HTERT RPE-1 (cell line): ENCODE data around the gene FNBP1.
"Not testable (repeated sequence)": the region's sequence is repeated elsewhere in the genome, so short reads cannot be mapped to it uniquely, and the experiment has no call there.

Experiments
- in situ Hi-C: fragments of 300-500 bp; cut with MboI; formaldehyde crosslinking; loops from 4 replicates; pipeline ENCODE4 v1.14.3; 2020; ENCODE audit warnings: low sequenced_read_pairs

FNBP1 gene

GRCh38 chr9:129962889-129963703 lies 79.9 kb downstream of the FNBP1 start:
- in situ Hi-C loops, result no loop called here

- in situ Hi-C loops, result no loop called here
Measured at GRCh38 chr9:129962451-129962864, 80.5 kb downstream of the FNBP1 start.

DNA sequence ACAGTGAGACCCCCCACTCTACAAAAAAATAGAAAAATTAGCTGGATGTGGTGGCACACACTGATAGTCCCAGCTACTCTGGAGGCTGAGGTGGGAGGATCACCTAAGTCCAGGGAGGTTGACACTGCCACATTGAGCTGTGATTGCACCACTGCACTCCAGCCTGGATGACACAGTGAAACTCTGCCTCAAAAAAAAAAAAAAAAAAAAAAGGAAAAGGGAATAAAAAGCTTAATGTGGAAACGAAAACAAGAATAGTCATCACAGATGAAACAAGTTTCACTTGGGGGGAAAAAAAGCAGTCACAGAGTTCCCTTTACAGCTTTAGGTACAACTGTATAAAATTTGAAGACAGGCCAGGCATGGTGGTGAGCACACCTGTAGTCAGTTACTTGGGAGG lies 84.2 kb downstream of the FNBP1 start:
- in situ Hi-C loops, result no loop called here

DNA sequence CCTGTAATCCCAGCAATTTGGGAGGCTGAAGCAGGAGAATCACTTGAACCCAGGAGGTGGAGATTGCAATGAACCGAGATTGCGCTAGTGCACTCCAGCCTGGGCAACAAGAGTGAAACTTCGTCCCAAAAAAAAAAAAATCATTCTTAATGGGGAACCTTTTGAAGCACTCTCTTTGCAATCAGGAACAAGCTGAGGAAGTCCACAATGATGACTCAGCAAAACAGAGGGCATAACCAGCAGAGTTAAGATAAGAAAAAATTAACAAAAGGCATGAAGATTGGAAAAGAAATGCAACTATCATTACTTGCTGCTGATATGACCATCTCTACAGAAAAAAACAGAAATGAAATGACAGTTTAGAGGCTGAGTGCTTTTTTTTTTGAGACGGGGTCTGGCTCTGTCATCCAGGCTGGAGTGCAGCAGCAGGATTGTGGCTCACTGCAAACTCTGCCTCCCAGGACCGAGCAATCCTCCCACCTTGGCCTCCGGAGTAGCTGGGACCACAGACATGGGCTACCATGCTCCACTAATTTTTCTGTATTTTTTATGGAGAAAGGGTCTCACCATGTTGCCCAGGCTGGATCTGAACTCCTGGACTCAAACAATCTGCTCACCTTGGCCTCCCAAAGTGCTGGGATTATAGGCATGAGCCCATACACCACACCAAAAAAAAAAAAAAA lies 88.0 kb downstream of the FNBP1 start:
- in situ Hi-C loops, result no loop called here

DNA sequence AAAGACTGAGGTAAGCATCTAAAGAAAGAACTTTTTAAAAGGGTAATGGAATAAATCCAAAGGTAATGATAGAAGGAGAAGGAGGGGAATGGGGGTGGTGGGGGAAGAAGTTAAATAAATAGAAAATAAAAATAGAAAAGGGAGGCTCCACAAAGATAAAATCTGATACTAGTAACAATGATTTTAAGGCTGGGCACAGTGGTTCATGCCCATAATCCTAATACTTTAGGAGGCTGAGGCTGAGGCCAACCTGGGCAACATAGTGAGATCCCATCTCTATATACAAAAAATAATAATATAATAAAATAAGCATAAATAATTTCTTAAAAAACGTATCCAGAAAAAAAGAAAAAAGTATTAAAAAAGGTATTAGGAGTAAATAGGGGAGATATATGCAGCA lies 89.3 kb downstream of the FNBP1 start:
- in situ Hi-C loops, result no loop called here

DNA sequence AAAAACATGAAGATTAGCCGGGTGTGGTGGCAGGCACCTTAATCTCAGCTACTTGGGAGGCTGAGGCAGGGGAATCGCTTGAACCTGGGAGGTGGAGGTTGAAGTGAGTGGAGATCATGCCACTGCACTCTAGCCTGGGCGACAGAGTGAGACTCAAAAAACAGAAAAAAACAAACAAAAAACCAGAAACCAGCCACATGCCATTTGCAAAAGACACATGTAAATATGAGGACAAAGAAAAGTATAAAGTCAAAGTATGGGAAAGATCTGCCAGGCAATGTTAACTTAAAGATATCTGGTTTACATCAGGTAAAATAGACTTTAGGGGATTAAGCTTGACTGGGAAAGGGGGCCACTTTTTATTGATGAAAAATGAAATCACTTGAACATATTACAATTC lies 90.7 kb downstream of the FNBP1 start:
- in situ Hi-C loops, result no loop called here

DNA sequence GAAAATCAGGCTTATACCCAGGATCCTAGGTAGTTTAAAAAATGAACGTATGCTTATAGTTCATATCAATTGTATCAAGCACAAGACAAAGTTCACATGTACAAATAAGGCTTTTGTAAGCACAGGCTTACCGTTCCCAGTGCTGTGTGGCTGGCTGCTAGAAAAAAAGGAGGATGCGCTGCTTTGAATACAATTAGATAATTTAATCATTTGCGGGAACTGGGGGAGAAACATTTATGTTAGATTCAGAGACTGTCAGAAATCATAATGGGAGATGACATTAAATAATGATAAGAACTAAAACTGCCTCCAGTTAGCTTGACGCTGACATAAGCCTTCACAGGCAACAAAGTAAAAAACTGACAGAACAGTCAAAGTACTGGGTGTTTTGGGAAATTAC lies 93.2 kb downstream of the FNBP1 start:
- in situ Hi-C loops, result no loop called here

DNA sequence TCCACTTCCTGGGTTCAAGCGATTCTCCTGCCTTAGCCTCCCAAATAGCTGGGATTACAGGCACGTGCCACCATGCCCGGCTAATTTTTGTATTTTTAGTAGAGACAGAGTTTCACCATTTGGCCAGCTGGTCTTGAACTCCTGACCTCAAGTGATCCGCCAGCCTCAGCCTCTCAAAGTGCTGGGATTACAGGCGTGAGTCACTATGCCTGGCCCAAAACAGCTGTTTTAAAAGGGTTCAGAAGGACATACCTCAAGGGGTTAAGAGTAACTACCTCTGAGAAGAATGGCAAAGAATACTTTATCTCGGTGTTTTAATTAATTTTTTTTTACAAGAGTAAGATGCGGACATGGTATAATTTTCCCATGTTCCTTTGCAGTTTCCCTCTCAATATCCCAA lies 94.4 kb downstream of the FNBP1 start:
- in situ Hi-C loops, result not testable (repeated sequence)

DNA sequence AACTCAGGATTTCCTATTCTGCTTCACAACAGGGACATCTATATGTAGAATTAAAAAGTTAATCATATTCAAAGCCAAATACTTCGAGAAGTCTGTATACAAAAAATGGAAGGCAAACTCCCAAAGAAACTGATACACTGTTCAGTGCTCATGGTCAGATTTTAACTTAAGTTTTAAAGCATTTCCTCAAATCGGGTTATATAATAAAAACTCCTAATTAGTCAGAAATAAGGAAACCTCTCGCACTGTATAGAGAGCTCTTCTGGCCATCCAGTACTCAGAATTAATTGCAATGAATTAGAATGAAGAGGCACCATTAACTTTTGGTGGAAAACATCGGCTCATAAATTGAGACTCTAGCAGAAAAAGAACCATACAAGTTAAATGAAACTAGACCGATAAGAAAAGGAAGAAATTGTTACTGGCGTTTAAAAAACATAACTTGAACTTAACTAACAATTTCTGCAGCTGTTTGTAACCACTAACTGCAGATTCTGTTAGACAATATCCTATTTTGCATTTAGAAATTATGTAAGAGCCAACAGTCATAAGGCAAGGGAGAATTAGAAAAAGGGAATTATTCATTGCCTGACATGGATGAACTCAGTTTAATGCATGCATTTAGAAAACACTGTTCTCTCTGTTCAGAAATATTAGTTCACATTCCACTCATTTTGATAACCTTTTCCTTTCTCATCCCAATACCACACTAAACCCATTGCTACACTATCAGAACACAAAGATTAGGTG lies 96.6 kb downstream of the FNBP1 start:
- in situ Hi-C loops, result no loop called here

DNA sequence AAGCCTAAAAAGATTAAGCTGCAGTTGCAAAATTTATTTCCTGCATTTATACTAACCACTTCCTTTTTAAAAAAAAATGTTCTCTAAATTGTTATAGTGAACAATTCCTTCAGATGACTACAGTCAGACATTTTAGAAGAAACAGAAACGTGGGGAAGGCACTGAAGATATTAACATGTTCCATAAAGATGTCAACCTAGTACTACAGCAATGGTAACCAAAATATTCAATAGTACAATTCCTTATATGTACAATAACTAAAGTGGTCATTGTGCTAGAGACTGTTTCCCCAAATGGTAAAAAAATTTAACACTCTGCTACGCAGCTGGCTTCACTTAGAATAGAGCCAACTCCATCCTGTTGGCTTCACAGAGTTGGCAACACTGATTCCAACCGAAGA lies 97.7 kb downstream of the FNBP1 start:
- in situ Hi-C loops, result no loop called here

DNA sequence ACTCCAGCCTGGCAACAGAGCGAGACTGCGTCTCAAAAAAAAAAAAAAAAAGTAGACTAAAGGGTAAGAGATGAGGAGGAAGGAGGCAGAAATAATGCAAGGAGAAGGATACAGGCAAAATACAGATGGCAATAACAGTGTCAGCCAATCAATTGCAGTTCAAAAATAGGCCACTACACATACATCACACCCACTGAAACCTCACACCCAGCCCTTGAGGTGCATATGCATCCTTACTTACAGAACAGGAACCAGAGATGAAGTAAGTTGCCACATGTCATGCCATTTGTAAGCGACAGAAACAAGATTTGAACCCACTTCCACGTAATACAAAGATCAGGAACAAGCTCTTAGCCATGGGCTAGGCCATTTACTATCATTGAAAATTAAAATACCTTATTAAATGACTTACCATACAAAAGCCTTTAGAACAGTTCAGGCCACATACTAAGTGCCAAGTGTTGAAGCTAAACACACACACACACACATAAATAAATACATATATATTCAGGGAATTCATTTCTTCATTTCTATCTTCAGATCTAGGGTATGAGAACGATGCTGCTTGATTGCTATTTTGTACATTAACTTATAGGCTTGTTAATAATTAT lies 98.4 kb downstream of the FNBP1 start:
- in situ Hi-C loops, result no loop called here

GRCh38 chr9:129939431-129939830 lies 103.6 kb downstream of the FNBP1 start:
- in situ Hi-C loops, result no loop called here

DNA sequence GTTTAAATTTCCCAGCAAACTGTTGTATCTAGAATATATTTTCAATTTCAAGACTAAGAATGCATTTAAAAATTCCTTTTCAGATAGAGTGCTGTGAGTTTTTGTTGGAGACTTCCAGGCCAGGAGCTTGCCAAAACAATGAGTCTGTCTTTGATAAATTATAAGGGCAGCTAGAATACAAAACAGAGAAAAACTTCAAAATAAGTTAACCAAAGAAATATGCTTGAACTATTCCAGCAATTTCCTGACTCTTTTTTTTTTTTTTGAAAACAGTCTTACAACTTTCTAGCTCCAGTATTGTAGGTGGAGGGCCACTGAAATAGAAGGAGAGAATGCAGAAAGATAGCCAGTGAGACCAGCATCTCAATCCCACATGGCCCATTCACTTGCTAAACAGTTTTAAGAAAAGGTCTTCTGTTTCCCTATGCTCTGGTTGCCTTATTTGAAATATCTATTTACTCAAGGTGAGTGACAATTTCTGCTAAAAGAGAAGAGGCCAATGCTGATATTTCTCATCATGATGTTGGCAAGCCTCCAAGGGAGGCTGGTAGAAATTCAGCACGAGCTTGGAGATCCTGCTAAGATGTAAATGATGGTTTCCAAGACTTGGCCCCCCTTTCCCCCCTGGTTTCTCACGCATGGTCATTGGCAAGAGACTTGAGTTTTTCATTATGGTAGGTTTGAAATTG lies 104.6 kb downstream of the FNBP1 start:
- in situ Hi-C loops, result no loop called here

DNA sequence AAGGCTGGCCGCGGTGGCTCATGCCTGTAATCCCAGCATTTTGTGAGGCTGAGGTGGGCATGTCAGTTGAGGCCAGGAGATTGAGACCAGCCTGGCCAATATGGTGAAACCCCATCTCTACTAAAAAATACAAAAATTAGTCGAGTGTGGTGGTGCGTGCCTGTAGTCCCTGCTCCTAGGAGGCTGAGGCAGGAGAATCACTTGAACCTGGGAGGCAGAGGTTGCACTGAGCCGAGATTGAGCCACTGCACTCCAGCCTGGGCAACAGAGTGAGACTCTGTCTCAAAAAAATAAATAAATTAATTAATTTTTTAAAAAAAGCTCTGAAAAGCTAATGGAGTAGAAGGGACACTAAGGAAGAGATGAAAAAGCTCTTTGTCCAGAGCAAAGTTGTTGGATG lies 105.1 kb downstream of the FNBP1 start:
- in situ Hi-C loops, result not testable (repeated sequence)

DNA sequence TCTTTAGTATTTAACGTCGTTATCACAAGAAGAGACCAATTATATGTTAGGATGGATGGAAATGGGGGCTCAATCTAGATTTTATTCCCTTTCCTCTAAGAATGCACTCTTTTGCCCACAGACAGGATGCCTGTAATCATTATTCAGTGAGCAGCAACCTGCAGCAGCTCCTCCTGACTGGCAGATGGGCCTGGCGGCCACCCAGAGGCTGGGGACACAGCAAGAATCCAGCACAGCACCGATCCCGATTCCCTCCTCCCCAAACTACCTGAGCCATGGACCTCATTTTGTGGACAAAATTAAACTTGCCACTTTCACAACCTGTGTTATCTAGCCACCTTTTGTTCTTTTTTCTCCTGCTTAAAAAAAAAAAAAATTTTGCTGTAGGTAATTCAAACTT lies 106.8 kb downstream of the FNBP1 start:
- in situ Hi-C loops, result no loop called here

DNA sequence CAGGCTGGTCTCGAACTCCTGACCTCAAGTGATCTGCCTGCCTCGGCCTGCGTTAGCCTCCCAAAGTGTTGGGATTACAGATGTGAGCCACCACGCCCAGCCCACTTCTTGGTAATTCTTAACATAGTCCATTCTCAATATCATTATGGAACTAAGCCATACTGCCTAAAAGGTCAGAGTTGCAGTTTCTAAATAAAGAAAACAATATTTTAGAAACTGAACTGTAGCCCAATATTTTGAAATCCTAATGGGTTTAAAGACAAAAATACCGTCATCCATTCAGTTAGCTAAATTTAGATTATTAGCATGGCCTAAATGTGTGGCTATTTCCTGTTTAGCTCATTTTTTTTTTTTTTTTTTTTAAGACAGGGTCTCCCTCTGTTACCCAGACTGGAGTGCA lies 108.2 kb downstream of the FNBP1 start:
- in situ Hi-C loops, result no loop called here

GRCh38 chr9:129934041-129934591 lies 108.9 kb downstream of the FNBP1 start:
- in situ Hi-C loops, result no loop called here

GRCh38 chr9:129933185-129934040 lies 109.6 kb downstream of the FNBP1 start:
- in situ Hi-C loops, result no loop called here

- in situ Hi-C loops, result no loop called here
Measured at GRCh38 chr9:129932303-129933151, 110.5 kb downstream of the FNBP1 start.
